Endometrial microvascular endothelial cells (primary cell): ENCODE results near the gene ZFHX3. TPM values are rescaled to one million over a fixed set of nuclear protein-coding genes. Genes with fewer than 3 reads are reported as not detected.

Source experiments
- in situ Hi-C: cut with HindIII; loops from 2 replicates; pipeline ENCODE4 v1.10.0; 2017; ENCODE audit warnings: low sequenced_read_pairs, low pct_unique_long_range_greater_than_20kb; ENCODE audit errors: inconsistent ontology term
- total RNA-seq: library from RNA; depleted of rRNA; stranded (reverse); fragments of >200 nt; gene quantifications from one replicate; pipeline ENCODE4 v1.2.3, GENCODE V29; 2015; ENCODE audit errors: inconsistent ontology term

The ZFHX3 gene
- total RNA-seq, 1 donor from 2014 or later, result 2.1 TPM

GRCh38 chr16:72908362-72909167 is 139.4 kb downstream of the ZFHX3 start:
- in situ Hi-C loops, result no loop called here

GRCh38 chr16:72905581-72905980 is 142.3 kb downstream of the ZFHX3 start:
- in situ Hi-C loops, result no loop called here

- in situ Hi-C loops, result no loop called here
These were observed 144.8 kb downstream of the ZFHX3 start for GRCh38 chr16:72903176-72903575.

- in situ Hi-C loops, result no loop called here
These were observed 145.7 kb downstream of the ZFHX3 start for GRCh38 chr16:72902206-72902605.

- in situ Hi-C loops, result no loop called here
These were observed 146.8 kb downstream of the ZFHX3 start for GRCh38 chr16:72901000-72901627.

- in situ Hi-C loops, result no loop called here
These were observed 149.6 kb downstream of the ZFHX3 start for GRCh38 chr16:72898216-72898825.

- in situ Hi-C loops, result no loop called here
These were observed 150.2 kb downstream of the ZFHX3 start for GRCh38 chr16:72897707-72898106.

- in situ Hi-C loops, result no loop called here
These were observed 151.3 kb downstream of the ZFHX3 start for GRCh38 chr16:72896485-72897118.

- in situ Hi-C loops, result no loop called here
These were observed 152.0 kb downstream of the ZFHX3 start for GRCh38 chr16:72895951-72896350.

GRCh38 chr16:72894293-72895151 is 153.4 kb downstream of the ZFHX3 start:
- in situ Hi-C loops, result no loop called here

GRCh38 chr16:72891291-72892227 is 156.4 kb downstream of the ZFHX3 start:
- in situ Hi-C loops, result no loop called here

GRCh38 chr16:72890587-72890986 is 157.3 kb downstream of the ZFHX3 start:
- in situ Hi-C loops, result no loop called here

- in situ Hi-C loops, result no loop called here
These were observed 158.0 kb downstream of the ZFHX3 start for GRCh38 chr16:72889616-72890582.

- in situ Hi-C loops, result no loop called here
These were observed 160.4 kb downstream of the ZFHX3 start for GRCh38 chr16:72887537-72887936.

GRCh38 chr16:72886346-72886974 is 161.5 kb downstream of the ZFHX3 start:
- in situ Hi-C loops, result no loop called here

- in situ Hi-C loops, result no loop called here
These were observed 163.4 kb downstream of the ZFHX3 start for GRCh38 chr16:72884573-72884972.
